ENCODE measurements around the gene PACRG. TPM values are rescaled to one million over a fixed set of nuclear protein-coding genes. Genes with fewer than 3 reads are reported as not detected.

Gene PACRG
- total and polyA plus RNA-seq, 10 of the 15 experiments (the other 5 are each of a cell fraction or from before 2014, with no cell fraction given): not detected

- RAD21 ChIA-PET (ENCODE audit: unreplicated experiment): interaction anchor here (0.7 kb wide), 1 partner anchor 20 kb away, joined by 3 read pairs; no protein-coding TSS in a partner anchor
- intact Hi-C loops (cut with micrococcal nuclease; ENCODE audit: unreplicated experiment): no loop called here
These were observed 393.5 kb downstream of the PACRG start for GRCh38 chr6:163121270-163121669.

More at GRCh38 chr6:163121270-163121669, 393.5 kb downstream of the PACRG start:
- FAIRE-seq (no peak), ATAC-seq (no peak), DNase-seq (ENCODE audit: low read depth, low spot score) (no peak)
- H3K79me2 ChIP-seq (ENCODE audit: control insufficient read depth, insufficient read depth, low read length): no peaks in the 10 kb centered on the region
- no peak overlapping the region for H2AFZ ChIP-seq (ENCODE audit: control insufficient read depth, low read depth, low read length)
- no peak overlapping the region for H3K9ac ChIP-seq (ENCODE audit: control insufficient read depth, insufficient read depth, low read length)
- in situ Hi-C loops (cut with MboI): no loop called here
- POLR2A ChIA-PET: interaction anchor here (0.6 kb wide), 1 partner anchor 44 kb away, joined by 3 read pairs; no protein-coding TSS in a partner anchor
- CTCF ChIA-PET: interaction anchor here (1.3 kb wide), 1 partner anchor 48 kb away, joined by 3 read pairs; no protein-coding TSS in a partner anchor
- H3K4me2 ChIP-seq (ENCODE audit: control insufficient read depth, insufficient read depth): no peak overlapping the region
- no peaks in the 10 kb centered on the region for H3K4me1 ChIP-seq (ENCODE audit: control insufficient read depth, insufficient read depth, low read length)
- no peak overlapping the region for H3K4me3 ChIP-seq
- no peaks in the 10 kb centered on the region for H3K9me3 ChIP-seq (replicated peaks; ENCODE audit: control insufficient read depth, insufficient read depth, low read length)
- H3K36me3 ChIP-seq (ENCODE audit: control insufficient read depth in 2 of 2, insufficient read depth in 2 of 2, low read length in 1 of 2): no peaks in the 10 kb centered on the region
- no peak overlapping the region for H3K27ac ChIP-seq (ENCODE audit: control insufficient read depth, insufficient read depth)
- H4K20me1 ChIP-seq (ENCODE audit: control insufficient read depth, insufficient read depth): no peaks in the 10 kb centered on the region
- SMC1A ChIA-PET (ENCODE audit: uncharacterized antibody, unreplicated experiment): no interaction called here
- WGBS (ENCODE audit: insufficient coverage, insufficient replicate concordance, low lambda C conversion rate, missing lambda C conversion rate): 50% methylated on average over 4 of the region's 5 CpGs
- H3K27me3 ChIP-seq (replicated peaks in 1 of 2; ENCODE audit: control insufficient read depth in 2 of 2, insufficient read depth in 2 of 2, low read length in 1 of 2): no peaks in the 10 kb centered on the region
- TF ChIP-seq MLLT1 (IDR thresholded peaks at IDR 0.05) (no peak), ZNF622 (IDR thresholded peaks at IDR 0.05) (no peak), IRF3 (IDR thresholded peaks at IDR 0.05) (no peak), IKZF2 (IDR thresholded peaks at IDR 0.05) (no peak), EED (IDR thresholded peaks at IDR 0.05; ENCODE audit: low read depth) (no peak), STAT3 (IDR thresholded peaks at IDR 0.05; ENCODE audit: low read depth, low read length) (no peak), SMAD5 (IDR thresholded peaks at IDR 0.05; ENCODE audit: low read depth) (no peak), NFYB (IDR thresholded peaks at IDR 0.05; ENCODE audit: insufficient read depth, low read depth, low read length) (no peak), CTCF (IDR thresholded peaks at IDR 0.05 in 2 of 3, conservative IDR thresholded peaks at IDR 0.05 in 1 of 3; ENCODE audit: control insufficient read depth in 2 of 3, extremely low read depth in 1 of 3, insufficient read depth in 1 of 3, low read depth in 3 of 3, low read length in 3 of 3) (no peak), JUNB (IDR thresholded peaks at IDR 0.05) (no peak), ZBTB33 (IDR thresholded peaks at IDR 0.05) (no peak), ATF3 (IDR thresholded peaks at IDR 0.05; ENCODE audit: borderline replicate concordance, extremely low read depth, low read depth, low read length) (no peak), TCF3 (IDR thresholded peaks at IDR 0.05; ENCODE audit: borderline replicate concordance, insufficient read depth, low read depth, low read length) (no peak), RELB (IDR thresholded peaks at IDR 0.05; ENCODE audit: low read depth) (no peak)
- BruUV-seq (replicated peaks): no TSS peak
